H9 (cell line): ENCODE measurements around the gene PRIM2. TPM values are rescaled to one million over a fixed set of nuclear protein-coding genes. Genes with fewer than 3 reads are reported as not detected.
"Not testable (repeated sequence)": the region's sequence is repeated elsewhere in the genome, so short reads cannot be mapped to it uniquely, and the experiment has no call there.

ENCODE experiments used
- DNase-seq: peaks from one replicate; pipeline ENCODE4 v3.0.0-alpha.2; 2017
- H2AFZ ChIP-seq: one replicate; pipeline ENCODE4 v1.6.1; 2013; ENCODE audit warnings: mild to moderate bottlenecking, low read length, control low read depth, moderate library complexity
- H2AK5ac ChIP-seq: 2 replicates; pipeline ENCODE4 v1.6.1; 2013; ENCODE audit warnings: low read length, control low read depth, mixed read lengths; ENCODE audit not compliant: insufficient read length
- H2BK120ac ChIP-seq: one replicate; pipeline ENCODE4 v1.6.1; 2013; ENCODE audit warnings: low read depth, mild to moderate bottlenecking, low read length, control low read depth, inconsistent platforms; ENCODE audit not compliant: poor library complexity, severe bottlenecking
- H2BK12ac ChIP-seq: 2 replicates; pipeline ENCODE4 v1.6.1; 2013; ENCODE audit warnings: low read length, control low read depth, mixed read lengths, low read depth; ENCODE audit not compliant: insufficient read length
- H2BK15ac ChIP-seq: 2 replicates; pipeline ENCODE4 v1.6.1; 2013; ENCODE audit warnings: low read depth, low read length, control low read depth
- H2BK20ac ChIP-seq: one replicate; pipeline ENCODE4 v1.6.1; 2013; ENCODE audit warnings: low read depth, mild to moderate bottlenecking, low read length, control low read depth, inconsistent platforms; ENCODE audit not compliant: poor library complexity, severe bottlenecking
- H2BK5ac ChIP-seq: 2 replicates; pipeline ENCODE4 v1.6.1; 2013; ENCODE audit warnings: low read length, control low read depth, mixed read lengths; ENCODE audit not compliant: insufficient read length
- H3K14ac ChIP-seq: 2 replicates; pipeline ENCODE4 v1.6.1; 2013; ENCODE audit warnings: low read length, control low read depth; ENCODE audit not compliant: insufficient read depth
- H3K18ac ChIP-seq: 2 replicates; pipeline ENCODE4 v1.6.1; 2013; ENCODE audit warnings: low read depth, mild to moderate bottlenecking, mixed read lengths, low read length, control low read depth; ENCODE audit not compliant: insufficient read length
- H3K23ac ChIP-seq: 2 replicates; pipeline ENCODE4 v1.6.1; 2013; ENCODE audit warnings: low read length, control low read depth, mixed read lengths, low read depth; ENCODE audit not compliant: insufficient read length
- H3K23me2 ChIP-seq: 2 replicates; pipeline ENCODE4 v1.6.1; 2013; ENCODE audit warnings: low read depth, mild to moderate bottlenecking, mixed read lengths, low read length, control low read depth; ENCODE audit not compliant: insufficient read length, poor library complexity, severe bottlenecking
- H3K27ac ChIP-seq: 2 replicates; pipeline ENCODE4 v1.5.1; 2013; ENCODE audit warnings: low read length, control low read depth, mixed read lengths, low read depth; ENCODE audit not compliant: insufficient read length
- H3K27me3 ChIP-seq: 2 replicates; pipeline ENCODE4 v1.6.1; 2013; ENCODE audit warnings: low read length, control low read depth, inconsistent platforms; ENCODE audit not compliant: insufficient read depth
- H3K4ac ChIP-seq: 2 replicates; pipeline ENCODE4 v1.6.1; 2013; ENCODE audit warnings: low read depth, mild to moderate bottlenecking, control low read depth, inconsistent platforms, low read length, moderate library complexity
- H3K4me1 ChIP-seq: 2 replicates; pipeline ENCODE4 v1.6.1; 2013; ENCODE audit warnings: low read length, control low read depth, inconsistent platforms; ENCODE audit not compliant: insufficient read depth
- H3K4me2 ChIP-seq: 2 replicates; pipeline ENCODE4 v1.6.1; 2013; ENCODE audit warnings: low read length, control low read depth, mixed read lengths; ENCODE audit not compliant: insufficient read length, insufficient read depth
- H3K56ac ChIP-seq: 2 replicates; pipeline ENCODE4 v1.6.1; 2013; ENCODE audit warnings: low read depth, mild to moderate bottlenecking, mixed read lengths, low read length, control low read depth; ENCODE audit not compliant: insufficient read length
- H3K79me1 ChIP-seq: 2 replicates; pipeline ENCODE4 v1.6.1; 2013; ENCODE audit warnings: low read depth, mild to moderate bottlenecking, moderate library complexity, low read length, control low read depth, inconsistent platforms; ENCODE audit not compliant: insufficient read depth, poor library complexity, severe bottlenecking
- H3K79me2 ChIP-seq: 2 replicates; pipeline ENCODE4 v1.6.1; 2013; ENCODE audit warnings: low read length, control low read depth, inconsistent platforms; ENCODE audit not compliant: insufficient read depth
- H3K9ac ChIP-seq: 2 replicates; pipeline ENCODE4 v1.6.1; 2013; ENCODE audit warnings: low read length, control low read depth, mixed read lengths; ENCODE audit not compliant: insufficient read length; ENCODE audit errors: extremely low read depth
- H3K9me3 ChIP-seq: one replicate; pipeline ENCODE4 v1.6.1; 2013; ENCODE audit warnings: low read depth, low read length, inconsistent platforms; ENCODE audit not compliant: control insufficient read depth
- H3T11ph ChIP-seq: one replicate; pipeline ENCODE4 v1.6.1; 2013; ENCODE audit warnings: mild to moderate bottlenecking, low read length, control low read depth, inconsistent platforms
- H4K20me1 ChIP-seq: one replicate; pipeline ENCODE4 v1.6.1; 2013; ENCODE audit not compliant: control insufficient read depth, insufficient read length, insufficient read depth
- H4K5ac ChIP-seq: 2 replicates; pipeline ENCODE4 v1.6.1; 2013; ENCODE audit warnings: low read depth, mild to moderate bottlenecking, mixed read lengths, low read length, control low read depth; ENCODE audit not compliant: insufficient read length
- H4K8ac ChIP-seq: replicated peaks from 2 replicates; pipeline ENCODE4 v1.6.1; 2013; ENCODE audit warnings: low read length, control low read depth, mixed read lengths, low read depth; ENCODE audit not compliant: insufficient read length
- H4K91ac ChIP-seq: 2 replicates; pipeline ENCODE4 v1.6.1; 2013; ENCODE audit warnings: low read depth, mild to moderate bottlenecking, moderate library complexity, mixed read lengths, low read length, control low read depth; ENCODE audit not compliant: insufficient read length
- H3K27ac Mint-ChIP-seq, 3 experiments: 2 replicates in 2 of 3; 3 replicates in 1 of 3; pipeline ENCODE4 v1.8.0; 2020 to 2021; ENCODE audit warnings: mixed read lengths in 3 of 3, mild to moderate bottlenecking in 1 of 3, moderate library complexity in 1 of 3
- H3K27me3 Mint-ChIP-seq: 2 replicates; pipeline ENCODE4 v1.8.0; 2021; ENCODE audit warnings: low read depth, mild to moderate bottlenecking, moderate library complexity, mixed read lengths
- H3K36me3 Mint-ChIP-seq, 3 experiments: 2 replicates in 2 of 3; 3 replicates in 1 of 3; pipeline ENCODE4 v1.8.0; 2020 to 2021; ENCODE audit warnings: low read depth in 3 of 3, mixed read lengths in 3 of 3; ENCODE audit not compliant: insufficient read depth in 1 of 3
- H3K4me1 Mint-ChIP-seq, 2 experiments: 2 replicates each; pipeline ENCODE4 v1.8.0; 2020; ENCODE audit warnings: mixed read lengths in 2 of 2
- H3K4me3 Mint-ChIP-seq, 2 experiments: 2 replicates in 1 of 2; 3 replicates in 1 of 2; pipeline ENCODE4 v1.8.0; 2020 to 2021; ENCODE audit warnings: mild to moderate bottlenecking in 2 of 2, mixed read lengths in 2 of 2, moderate library complexity in 1 of 2
- H3K9me3 Mint-ChIP-seq, 2 experiments: 2 replicates in 1 of 2; 3 replicates in 1 of 2; pipeline ENCODE4 v1.8.0; 2020; ENCODE audit warnings: mild to moderate bottlenecking in 2 of 2, mixed read lengths in 2 of 2, moderate library complexity in 1 of 2
- WGBS: extraction: QIAGEN DNeasy Blood & Tissue Kit; methylation state at CpG from one replicate; pipeline ENCODE4 v1.1.7; 2013; ENCODE audit warnings: missing lambda C conversion rate, low lambda C conversion rate, mixed read lengths; ENCODE audit not compliant: insufficient read length; ENCODE audit errors: extremely low coverage; 5-methylcytosine and 5-hydroxymethylcytosine counted together
- total RNA-seq: library from RNA; stranded (reverse); gene quantifications from 2 replicates; pipeline ENCODE4 v1.2.1, GENCODE V29; 2021

Gene PRIM2
- total RNA-seq, 1 experiment from 2014 or later, result 43.0 TPM

DNA sequence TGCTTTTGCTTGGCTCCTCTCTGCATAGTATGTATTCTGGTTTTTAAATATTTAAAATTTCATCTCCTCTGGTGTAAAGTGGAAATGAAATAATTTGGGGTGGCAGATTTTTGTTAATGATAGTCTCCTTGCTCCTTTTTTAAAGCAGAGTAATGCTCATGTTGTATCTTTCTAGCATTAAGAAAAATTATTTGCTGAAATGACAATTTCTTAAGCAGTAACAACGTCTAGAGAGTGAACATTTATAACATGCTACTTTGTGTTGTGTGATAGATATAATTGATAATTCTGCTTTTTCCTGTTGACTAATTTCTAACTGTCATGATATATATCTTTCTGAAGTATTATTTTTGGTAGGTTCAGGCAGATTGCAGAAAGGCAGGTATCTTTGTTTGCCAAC lies 127.4 kb downstream of the PRIM2 start:
- peaks cover 7 to 13% of the 10 kb centered on the region in 2 experiments for H3K9me3 Mint-ChIP-seq
- H2BK12ac ChIP-seq, H3K27me3 Mint-ChIP-seq, H2BK15ac ChIP-seq, H3K4me2 ChIP-seq, H3K79me2 ChIP-seq, H3K56ac ChIP-seq, H3K14ac ChIP-seq, H2BK20ac ChIP-seq, H3K23ac ChIP-seq, H4K91ac ChIP-seq, H3K27ac ChIP-seq, H3K79me1 ChIP-seq, H3K23me2 ChIP-seq, H2AFZ ChIP-seq, H3T11ph ChIP-seq, H4K20me1 ChIP-seq, H2BK120ac ChIP-seq, H3K4me3 Mint-ChIP-seq, H3K9ac ChIP-seq, H3K27ac Mint-ChIP-seq, H4K8ac ChIP-seq, H2BK5ac ChIP-seq, H3K4me1 ChIP-seq, H2AK5ac ChIP-seq, H3K4ac ChIP-seq, H3K27me3 ChIP-seq, H3K18ac ChIP-seq, H4K5ac ChIP-seq, DNase-seq, H3K9me3 ChIP-seq: not testable (repeated sequence)
- H3K4me1 Mint-ChIP-seq, result peaks cover 27 to 37% of the 10 kb centered on the region in 2 experiments
- H3K36me3 Mint-ChIP-seq, result peaks cover 9 to 13% (median 11%) of the 10 kb centered on the region in 3 experiments
- WGBS, result no CpG with 5 or more reads among the region's 1 CpG

DNA sequence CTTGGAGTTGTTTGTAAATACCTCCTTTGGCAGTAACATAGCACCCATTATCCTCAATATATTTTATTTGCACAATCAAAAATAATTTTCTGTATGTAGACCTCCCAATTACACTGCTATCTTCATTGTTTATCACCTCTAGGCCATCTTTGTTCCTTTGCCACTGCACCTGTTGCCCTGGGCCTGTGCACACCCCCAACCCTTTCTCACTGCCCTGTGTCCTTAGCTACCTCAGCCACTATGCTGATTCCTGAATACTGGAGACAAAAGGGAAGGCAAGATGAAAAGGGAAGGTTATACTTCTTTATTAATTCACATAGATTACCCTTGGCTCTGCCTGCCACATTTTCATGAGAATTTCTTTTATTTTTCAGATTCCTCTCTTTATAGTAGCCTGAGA lies 127.9 kb downstream of the PRIM2 start:
- Mint-ChIP-seq H3K36me3 (peaks cover 9 to 13% (median 11%) of the 10 kb centered on the region in 3 experiments), H3K4me1 (peaks cover 27 to 36% of the 10 kb centered on the region in 2 experiments), H3K9me3 (peaks cover 7 to 13% of the 10 kb centered on the region in 2 experiments)
- not testable (repeated sequence) for H3K9me3 ChIP-seq, H3K4me1 ChIP-seq, H3K27ac Mint-ChIP-seq, H2BK12ac ChIP-seq, H3K27me3 ChIP-seq, H3K79me2 ChIP-seq, H3K27ac ChIP-seq, H2BK15ac ChIP-seq, H3K23me2 ChIP-seq, H3K4ac ChIP-seq, H3K14ac ChIP-seq, H3K23ac ChIP-seq, H3K18ac ChIP-seq, H2BK20ac ChIP-seq, H4K5ac ChIP-seq, H2AFZ ChIP-seq, H2BK120ac ChIP-seq, H4K91ac ChIP-seq, H3K4me2 ChIP-seq, H3K79me1 ChIP-seq, H4K20me1 ChIP-seq, H3K27me3 Mint-ChIP-seq, H2BK5ac ChIP-seq, H3K56ac ChIP-seq, DNase-seq, H3T11ph ChIP-seq, H3K9ac ChIP-seq, H3K4me3 Mint-ChIP-seq, H4K8ac ChIP-seq, H2AK5ac ChIP-seq
